Calu3 (cell line): ENCODE results near the gene COL4A2. TPM values are rescaled to one million over a fixed set of nuclear protein-coding genes. Genes with fewer than 3 reads are reported as not detected.

Experiments
- BruUV-seq: library from RNA; stranded (reverse); fragments of 400-500 nt; replicated peaks from 2 replicates; lab custom pipeline; 2021; lab: Mats Ljungman, UMichigan
- CTCF ChIA-PET: fragments of 300-600 bp; sonication (Branson Sonifier 250); formaldehyde crosslinking; loops from one replicate; lab custom pipeline; 2022; ENCODE audit warnings: antibody characterized with exemption; lab: Charles Lee
- DNase-seq: peaks from one replicate; pipeline ENCODE4 v3.0.0; 2022
- H3K27ac Mint-ChIP-seq: one replicate; pipeline ENCODE4 v1.8.0; 2022; ENCODE audit warnings: mixed read lengths; ENCODE audit not compliant: unreplicated experiment
- H3K27me3 Mint-ChIP-seq: one replicate; pipeline ENCODE4 v1.8.0; 2022; ENCODE audit warnings: mixed read lengths; ENCODE audit not compliant: unreplicated experiment
- H3K36me3 Mint-ChIP-seq: one replicate; pipeline ENCODE4 v1.8.0; 2022; ENCODE audit warnings: mild to moderate bottlenecking, moderate library complexity, mixed read lengths; ENCODE audit not compliant: insufficient read depth, unreplicated experiment
- H3K4me1 Mint-ChIP-seq: one replicate; pipeline ENCODE4 v1.8.0; 2022; ENCODE audit warnings: mild to moderate bottlenecking, low read depth, mixed read lengths; ENCODE audit not compliant: unreplicated experiment
- H3K4me3 Mint-ChIP-seq: one replicate; pipeline ENCODE4 v1.8.0; 2022; ENCODE audit warnings: mild to moderate bottlenecking, low read depth, moderate library complexity, mixed read lengths; ENCODE audit not compliant: unreplicated experiment
- H3K9me3 Mint-ChIP-seq: one replicate; pipeline ENCODE4 v1.8.0; 2022; ENCODE audit warnings: low read depth, mixed read lengths; ENCODE audit not compliant: unreplicated experiment
- CTCF ChIP-seq: fragments of 200-600 bp; IDR thresholded peaks from one replicate; pipeline ENCODE4 v1.8.0; 2022; ENCODE audit warnings: antibody characterized with exemption; ENCODE audit not compliant: unreplicated experiment
- intact Hi-C: fragments of 100-400 bp; cut with micrococcal nuclease; formaldehyde crosslinking; loops from one replicate; pipeline ENCODE4 v1.10.0; 2022; ENCODE audit not compliant: unreplicated experiment
- total RNA-seq: library from RNA; stranded (reverse); gene quantifications from 2 replicates; pipeline ENCODE4 v1.2.3, GENCODE V29; 2022

Gene COL4A2
- total RNA-seq, 1 experiment from 2014 or later: 0.42 TPM

- Mint-ChIP-seq H3K36me3 (no peaks in the 10 kb centered on the region), H3K27me3 (no peaks in the 10 kb centered on the region)
Measured at GRCh38 chr13:110436786-110437370, 129.8 kb downstream of the COL4A2 start.

GRCh38 chr13:110438211-110438610 lies 131.1 kb downstream of the COL4A2 start:
- TF ChIP-seq CTCF: no peak
- H3K4me1 Mint-ChIP-seq: no peaks in the 10 kb centered on the region
- CTCF ChIA-PET: no interaction called here
- H3K9me3 Mint-ChIP-seq: no peaks in the 10 kb centered on the region
- intact Hi-C loops: no loop called here
- H3K27me3 Mint-ChIP-seq: no peaks in the 10 kb centered on the region
- BruUV-seq: no TSS peak
- H3K4me3 Mint-ChIP-seq: no peak overlapping the region
- no peak overlapping the region for H3K27ac Mint-ChIP-seq
- no peaks in the 10 kb centered on the region for H3K36me3 Mint-ChIP-seq
- no peak for DNase-seq

More at GRCh38 chr13:110436786-110437370, 129.8 kb downstream of the COL4A2 start:
- CTCF ChIA-PET: no interaction called here
- intact Hi-C loops: no loop called here
- H3K4me3 Mint-ChIP-seq: no peak overlapping the region
- no TSS peak for BruUV-seq
- no peaks in the 10 kb centered on the region for H3K4me1 Mint-ChIP-seq
- TF ChIP-seq CTCF: no peak
- no peak overlapping the region for H3K27ac Mint-ChIP-seq
- H3K9me3 Mint-ChIP-seq: no peaks in the 10 kb centered on the region
- DNase-seq: no peak

GRCh38 chr13:110438776-110439175 lies 131.7 kb downstream of the COL4A2 start:
- Mint-ChIP-seq H3K36me3 (no peaks in the 10 kb centered on the region), H3K4me1 (no peaks in the 10 kb centered on the region), H3K4me3 (no peak overlapping the region), H3K27ac (no peak overlapping the region), H3K9me3 (no peaks in the 10 kb centered on the region), H3K27me3 (no peaks in the 10 kb centered on the region)
- CTCF ChIA-PET: no interaction called here
- DNase-seq: no peak
- intact Hi-C loops: no loop called here
- no TSS peak for BruUV-seq
- TF ChIP-seq CTCF: no peak

- H3K4me3 Mint-ChIP-seq: no peak overlapping the region
- no TSS peak for BruUV-seq
- DNase-seq: no peak
- no peak for TF ChIP-seq CTCF
- H3K4me1 Mint-ChIP-seq: no peaks in the 10 kb centered on the region
- CTCF ChIA-PET: no interaction called here
- H3K9me3 Mint-ChIP-seq: no peaks in the 10 kb centered on the region
- H3K27ac Mint-ChIP-seq: no peak overlapping the region
- intact Hi-C loops: loop anchor here (5.0 kb wide), 1 partner anchor 59 kb away; no protein-coding TSS in a partner anchor
- H3K36me3 Mint-ChIP-seq: no peaks in the 10 kb centered on the region
- no peaks in the 10 kb centered on the region for H3K27me3 Mint-ChIP-seq
Measured at GRCh38 chr13:110440946-110441731, 134.1 kb downstream of the COL4A2 start.
